Lower leg skin (tissue), 4 donors: ENCODE data around the gene SNTG2. TPM values are rescaled to one million over a fixed set of nuclear protein-coding genes. Genes with fewer than 3 reads are reported as not detected.

Experiments used
- DNase-seq, 2 donors: peaks; one replicate each; pipeline ENCODE4 v3.0.0-alpha.2; 2019; ENCODE audit warnings: low spot score in 2 of 2
- H3K4me3 ChIP-seq: fragments of 200-600 bp; sonication (generic); 2 replicates; pipeline ENCODE4 v1.5.1; 2017; ENCODE audit warnings: mild to moderate bottlenecking, low read depth; ENCODE audit not compliant: poor library complexity, severe bottlenecking
- POLR2A ChIP-seq, 2 donors: fragments of 450-650 bp; IDR thresholded peaks; one replicate each; pipeline ENCODE4 v1.6.1; 2016 to 2017; ENCODE audit warnings: antibody characterized with exemption in 2 of 2, mild to moderate bottlenecking in 1 of 2, moderate library complexity in 1 of 2
- WGBS, 2 donors: methylation state at CpG; one replicate each; pipeline ENCODE4 v1.1.5; 2018; 5-methylcytosine and 5-hydroxymethylcytosine counted together
- intact Hi-C: fragments of 100-400 bp; cut with DNase I; formaldehyde crosslinking; loops from one replicate; pipeline ENCODE4 v1.15.0; 2023; ENCODE audit warnings: low total_unique reads
- total RNA-seq, 4 donors: library from RNA; depleted of rRNA; stranded (reverse); fragments of >200 nt; gene quantifications; one replicate each; pipeline ENCODE4 v1.1.0, GENCODE V29; 2016
- TF ChIP-seq, protein P1 (sequence below), 3 donors: fragments of 450-650 bp; IDR thresholded peaks; one replicate each; pipeline ENCODE4 v1.5.1; 2016; ENCODE audit warnings: antibody characterized with exemption in 3 of 3, mild to moderate bottlenecking in 3 of 3, moderate library complexity in 2 of 3

Gene SNTG2
- total RNA-seq, 4 donors from 2014 or later, result 1.4 to 15.3 (median 6.3) TPM

DNA sequence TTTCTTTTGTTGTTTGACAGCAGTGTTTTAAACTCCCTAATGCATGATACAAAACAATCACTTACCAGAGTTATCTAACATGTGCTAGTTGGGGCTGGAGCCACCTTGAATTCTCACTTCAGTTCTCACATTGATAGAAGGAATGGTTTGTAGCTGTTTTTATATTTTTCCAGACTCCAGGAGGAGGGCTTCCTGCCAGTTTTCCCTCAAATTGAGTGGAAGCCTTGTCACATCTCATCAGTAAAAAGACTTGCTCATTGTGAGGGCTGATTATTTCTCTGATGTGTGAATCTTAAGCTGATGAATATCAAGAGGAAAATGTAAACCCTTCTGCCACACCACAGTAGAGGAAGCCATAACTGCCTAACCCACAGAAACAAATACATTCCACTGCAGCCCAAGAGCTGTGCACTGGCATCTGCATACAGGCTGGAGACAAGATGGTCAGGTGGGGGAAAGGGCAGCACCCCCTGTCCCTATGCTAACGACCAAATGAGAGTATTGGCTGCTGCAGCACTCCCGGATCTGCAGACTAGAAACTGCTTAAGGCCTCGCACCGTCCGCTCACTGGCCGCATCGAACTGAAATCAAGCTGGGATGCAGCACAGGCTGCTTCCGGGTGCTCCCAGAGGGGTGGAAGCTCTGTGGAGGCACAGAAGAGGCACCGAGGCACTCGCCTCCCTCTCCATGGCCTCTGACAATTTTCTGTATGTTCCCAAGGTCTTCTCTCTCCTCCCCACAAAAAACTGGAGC, 388.9 kb downstream of the SNTG2 start:
- no peak for TF ChIP-seq POLR2A (IDR thresholded peaks at IDR 0.05)
- TF ChIP-seq, protein P1, sequence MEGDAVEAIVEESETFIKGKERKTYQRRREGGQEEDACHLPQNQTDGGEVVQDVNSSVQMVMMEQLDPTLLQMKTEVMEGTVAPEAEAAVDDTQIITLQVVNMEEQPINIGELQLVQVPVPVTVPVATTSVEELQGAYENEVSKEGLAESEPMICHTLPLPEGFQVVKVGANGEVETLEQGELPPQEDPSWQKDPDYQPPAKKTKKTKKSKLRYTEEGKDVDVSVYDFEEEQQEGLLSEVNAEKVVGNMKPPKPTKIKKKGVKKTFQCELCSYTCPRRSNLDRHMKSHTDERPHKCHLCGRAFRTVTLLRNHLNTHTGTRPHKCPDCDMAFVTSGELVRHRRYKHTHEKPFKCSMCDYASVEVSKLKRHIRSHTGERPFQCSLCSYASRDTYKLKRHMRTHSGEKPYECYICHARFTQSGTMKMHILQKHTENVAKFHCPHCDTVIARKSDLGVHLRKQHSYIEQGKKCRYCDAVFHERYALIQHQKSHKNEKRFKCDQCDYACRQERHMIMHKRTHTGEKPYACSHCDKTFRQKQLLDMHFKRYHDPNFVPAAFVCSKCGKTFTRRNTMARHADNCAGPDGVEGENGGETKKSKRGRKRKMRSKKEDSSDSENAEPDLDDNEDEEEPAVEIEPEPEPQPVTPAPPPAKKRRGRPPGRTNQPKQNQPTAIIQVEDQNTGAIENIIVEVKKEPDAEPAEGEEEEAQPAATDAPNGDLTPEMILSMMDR (IDR thresholded peaks at IDR 0.05), result no peak
- no peak for DNase-seq
- no peak overlapping the region for H3K4me3 ChIP-seq
- intact Hi-C loops, result no loop called here
- 75 to 79% methylated on average over 10 of the region's 10 CpGs for WGBS, 2 donors

DNA sequence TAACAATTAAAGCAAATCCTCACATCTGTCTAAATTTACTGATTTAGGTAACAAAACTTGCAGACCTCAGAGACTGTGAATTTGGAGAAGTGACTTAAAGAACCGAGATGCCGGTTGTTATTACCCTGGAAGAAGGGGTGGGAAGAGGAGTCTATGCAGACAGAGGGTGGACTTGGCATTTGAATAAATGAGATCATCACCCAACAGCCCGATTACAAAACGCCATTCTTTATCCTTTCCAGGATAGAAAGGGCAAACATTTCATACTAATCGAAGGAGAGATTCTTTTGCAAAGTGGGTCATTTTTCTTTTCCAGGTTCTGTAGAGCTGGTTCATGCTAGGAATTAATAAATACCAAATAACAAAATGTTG, 389.5 kb downstream of the SNTG2 start:
- H3K4me3 ChIP-seq, result no peak overlapping the region
- intact Hi-C loops, result no loop called here
- TF ChIP-seq, protein P1 (IDR thresholded peaks at IDR 0.05), result no peak
- no peak for TF ChIP-seq POLR2A (IDR thresholded peaks at IDR 0.05)
- 57 to 62% methylated on average over 5 of the region's 5 CpGs for WGBS, 2 donors
- DNase-seq, result no peak

DNA sequence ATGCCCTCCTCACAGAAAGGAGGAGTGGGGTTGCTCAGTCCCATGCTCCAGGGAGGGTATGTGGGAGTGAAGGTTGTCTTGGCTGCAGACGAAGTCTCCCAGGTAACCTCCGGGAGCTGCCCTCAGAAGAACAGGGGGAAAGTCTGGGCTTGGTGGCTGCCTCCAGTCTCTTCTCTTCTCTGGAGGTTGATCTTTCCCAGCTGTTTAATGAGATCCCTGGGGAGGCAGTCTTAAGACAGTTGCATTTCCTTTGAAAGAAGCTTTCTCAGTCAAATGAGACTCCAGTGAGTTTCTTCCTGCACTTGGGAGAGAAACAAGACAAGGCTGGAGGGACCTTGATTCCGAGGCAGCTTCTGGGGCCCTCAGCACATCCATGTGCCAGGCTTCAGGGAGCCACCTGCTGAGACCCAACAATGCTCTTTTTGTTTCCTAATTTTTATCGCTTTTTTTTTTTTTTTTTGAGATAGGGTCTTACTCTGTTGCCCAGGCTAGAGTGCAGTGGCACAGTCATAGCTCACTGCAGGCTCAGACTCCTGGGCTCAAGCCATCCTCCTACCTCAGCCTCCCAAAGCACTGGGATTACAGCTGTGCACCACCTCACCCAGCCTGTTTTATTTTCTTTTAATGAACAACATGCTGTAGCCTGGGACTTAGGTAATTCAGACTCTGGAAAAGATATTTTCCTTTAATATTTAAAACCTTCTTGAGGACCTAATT, 390.9 kb downstream of the SNTG2 start:
- H3K4me3 ChIP-seq, result no peak overlapping the region
- 62 to 70% methylated on average over 4 of the region's 4 CpGs for WGBS, 2 donors
- TF ChIP-seq, protein P1 (IDR thresholded peaks at IDR 0.05), result no peak
- no peak for TF ChIP-seq POLR2A (IDR thresholded peaks at IDR 0.05)
- no peak for DNase-seq
- intact Hi-C loops, result no loop called here

DNA sequence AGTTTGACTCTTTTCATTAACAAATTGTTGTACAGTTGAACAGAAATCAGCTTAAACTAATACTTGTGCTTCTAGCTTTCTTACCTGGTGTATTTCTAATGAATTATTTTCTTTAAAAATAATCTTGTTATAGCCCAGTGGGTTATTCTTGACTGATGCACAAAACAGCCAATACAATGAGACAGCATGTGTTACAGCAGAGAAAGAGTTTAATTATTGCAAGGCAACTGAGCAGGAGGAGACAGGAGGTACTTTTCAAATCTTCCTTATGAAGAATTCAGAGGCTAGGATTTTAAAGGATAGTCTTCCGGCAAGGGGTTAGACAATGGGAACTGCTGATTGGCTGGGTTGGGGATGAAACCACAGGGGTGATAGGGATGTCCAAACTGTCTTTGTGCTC, 398.1 kb downstream of the SNTG2 start:
- TF ChIP-seq, protein P1 (IDR thresholded peaks at IDR 0.05), result no peak
- TF ChIP-seq POLR2A (IDR thresholded peaks at IDR 0.05), result no peak
- no peak overlapping the region for H3K4me3 ChIP-seq
- no peak for DNase-seq
- WGBS, 2 donors, result 97 to 100% methylated on average over 1 of the region's 1 CpG
- intact Hi-C loops, result no loop called here

DNA sequence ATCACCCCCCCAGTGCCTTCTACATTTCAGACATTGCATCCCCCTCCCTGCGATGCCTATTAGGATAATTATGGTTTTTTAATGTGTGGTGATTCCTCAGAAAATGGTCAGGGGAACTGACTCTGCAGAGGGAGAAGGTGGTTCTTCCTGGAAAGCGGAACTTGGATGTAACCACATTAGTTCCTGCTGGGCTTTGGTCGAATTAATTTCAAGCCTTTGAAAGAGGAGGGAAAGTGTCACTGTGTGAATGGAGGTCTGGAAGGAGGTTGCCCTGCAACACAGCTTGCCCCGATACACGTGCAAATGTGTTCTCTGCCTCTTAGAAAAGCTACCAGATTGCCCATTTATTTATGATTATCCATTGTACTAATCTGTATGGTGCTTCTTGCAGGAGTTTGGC, 399.5 kb downstream of the SNTG2 start:
- whole genome bisulfite sequencing, 2 donors, result 58 to 60% methylated on average over 5 of the region's 5 CpGs
- TF ChIP-seq POLR2A (IDR thresholded peaks at IDR 0.05), result no peak
- TF ChIP-seq, protein P1 (IDR thresholded peaks at IDR 0.05), result no peak

More for the DNA sequence above, 399.5 kb downstream of the SNTG2 start:
- no peak overlapping the region for H3K4me3 ChIP-seq
- DNase-seq, result no peak
- intact Hi-C loops, result no loop called here
